ENCODE results near the gene FANCM. TPM values are rescaled to one million over a fixed set of nuclear protein-coding genes. Genes with fewer than 3 reads are reported as not detected.

Gene FANCM, protein sequence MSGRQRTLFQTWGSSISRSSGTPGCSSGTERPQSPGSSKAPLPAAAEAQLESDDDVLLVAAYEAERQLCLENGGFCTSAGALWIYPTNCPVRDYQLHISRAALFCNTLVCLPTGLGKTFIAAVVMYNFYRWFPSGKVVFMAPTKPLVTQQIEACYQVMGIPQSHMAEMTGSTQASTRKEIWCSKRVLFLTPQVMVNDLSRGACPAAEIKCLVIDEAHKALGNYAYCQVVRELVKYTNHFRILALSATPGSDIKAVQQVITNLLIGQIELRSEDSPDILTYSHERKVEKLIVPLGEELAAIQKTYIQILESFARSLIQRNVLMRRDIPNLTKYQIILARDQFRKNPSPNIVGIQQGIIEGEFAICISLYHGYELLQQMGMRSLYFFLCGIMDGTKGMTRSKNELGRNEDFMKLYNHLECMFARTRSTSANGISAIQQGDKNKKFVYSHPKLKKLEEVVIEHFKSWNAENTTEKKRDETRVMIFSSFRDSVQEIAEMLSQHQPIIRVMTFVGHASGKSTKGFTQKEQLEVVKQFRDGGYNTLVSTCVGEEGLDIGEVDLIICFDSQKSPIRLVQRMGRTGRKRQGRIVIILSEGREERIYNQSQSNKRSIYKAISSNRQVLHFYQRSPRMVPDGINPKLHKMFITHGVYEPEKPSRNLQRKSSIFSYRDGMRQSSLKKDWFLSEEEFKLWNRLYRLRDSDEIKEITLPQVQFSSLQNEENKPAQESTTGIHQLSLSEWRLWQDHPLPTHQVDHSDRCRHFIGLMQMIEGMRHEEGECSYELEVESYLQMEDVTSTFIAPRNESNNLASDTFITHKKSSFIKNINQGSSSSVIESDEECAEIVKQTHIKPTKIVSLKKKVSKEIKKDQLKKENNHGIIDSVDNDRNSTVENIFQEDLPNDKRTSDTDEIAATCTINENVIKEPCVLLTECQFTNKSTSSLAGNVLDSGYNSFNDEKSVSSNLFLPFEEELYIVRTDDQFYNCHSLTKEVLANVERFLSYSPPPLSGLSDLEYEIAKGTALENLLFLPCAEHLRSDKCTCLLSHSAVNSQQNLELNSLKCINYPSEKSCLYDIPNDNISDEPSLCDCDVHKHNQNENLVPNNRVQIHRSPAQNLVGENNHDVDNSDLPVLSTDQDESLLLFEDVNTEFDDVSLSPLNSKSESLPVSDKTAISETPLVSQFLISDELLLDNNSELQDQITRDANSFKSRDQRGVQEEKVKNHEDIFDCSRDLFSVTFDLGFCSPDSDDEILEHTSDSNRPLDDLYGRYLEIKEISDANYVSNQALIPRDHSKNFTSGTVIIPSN (N-terminal part only)
- polyA plus RNA-seq (2013), result 9.1 TPM

DNA sequence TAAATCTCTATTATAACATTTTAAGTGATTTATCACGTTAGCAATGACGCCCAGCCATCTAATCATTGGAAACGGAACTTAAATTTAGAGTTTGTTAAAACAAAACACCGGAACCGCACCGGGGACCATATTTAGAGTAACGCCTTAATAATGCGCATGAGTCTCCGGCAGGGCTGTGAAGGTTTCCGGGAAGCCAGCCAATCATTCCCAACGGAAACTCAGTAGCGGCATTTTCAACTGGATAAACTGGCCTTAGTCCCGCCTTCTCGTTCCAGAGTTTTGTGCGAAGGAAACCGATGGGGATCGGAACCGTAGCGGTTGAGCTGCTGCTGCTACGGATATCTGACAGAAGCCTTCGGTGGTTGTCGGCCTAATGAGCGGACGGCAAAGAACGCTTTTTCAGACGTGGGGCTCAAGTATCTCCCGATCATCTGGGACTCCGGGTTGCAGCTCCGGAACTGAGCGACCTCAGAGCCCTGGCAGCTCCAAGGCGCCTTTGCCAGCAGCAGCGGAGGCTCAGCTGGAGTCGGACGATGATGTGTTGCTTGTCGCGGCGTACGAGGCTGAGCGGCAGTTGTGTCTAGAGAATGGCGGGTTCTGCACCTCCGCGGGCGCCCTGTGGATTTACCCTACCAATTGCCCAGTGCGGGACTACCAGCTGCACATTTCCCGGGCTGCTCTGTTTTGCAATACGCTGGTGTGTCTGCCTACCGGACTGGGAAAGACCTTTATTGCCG is at the start of gene FANCM:
TSS of gene FANCM (plus strand) at position 272 of the 737 bp plus-strand sequence. CDS start at position 374, 102 bp downstream.
- peak within 1 kb of the TSS; percentile 74 to 94 for H3K27ac ChIP-seq (ENCODE audit: insufficient read depth in 1 of 2, low read depth in 1 of 2, low read length in 2 of 2, poor library complexity in 1 of 2, severe bottlenecking in 2 of 2)
- CTCF ChIA-PET, result interaction anchor here (1.1 to 1.5 kb wide), 5 partner anchors 11 to 222 kb away, joined by 3 to 5 read pairs (median 3); partner anchors contain the start of gene TOGARAM1
- peaks cover 19 to 48% (median 29%) of the 10 kb centered on the region in 4 experiments for H3K4me1 ChIP-seq (ENCODE audit: control extremely low read depth in 1 of 4, control insufficient read depth in 4 of 4, insufficient read depth in 4 of 4, low read length in 3 of 4)
- peak; percentile 98 to 99 (median 98) for DNase-seq
- POLR2A ChIA-PET, result interaction anchor here (0.7 kb wide), 1 partner anchor 118 kb away, joined by 3 read pairs; no protein-coding TSS in a partner anchor
- H3K36me3 ChIP-seq (ENCODE audit: control insufficient read depth in 4 of 4, insufficient read depth in 4 of 4, low read length in 3 of 4), result peaks cover 0 to 3% (median 2%) of the 10 kb centered on the region in 4 experiments
- H3K27me3 ChIP-seq (replicated peaks in 2 of 5; ENCODE audit: control insufficient read depth in 4 of 5, insufficient read depth in 5 of 5, low read length in 4 of 5), result no peaks in the 10 kb centered on the region
- no peaks in the 10 kb centered on the region for H3K9me3 ChIP-seq (ENCODE audit: control extremely low read depth in 1 of 5, control insufficient read depth in 4 of 5, insufficient read depth in 2 of 5, low read depth in 1 of 5, low read length in 4 of 5)
- H3K4me3 ChIP-seq (ENCODE audit: control insufficient read depth in 1 of 7, extremely low read depth in 1 of 7, insufficient read depth in 4 of 7, low read depth in 2 of 7, low read length in 6 of 7), result peak within 1 kb of the TSS; percentile 83 to 100 (median 99)
- WGBS (ENCODE audit: insufficient coverage), result under 1% methylated on average over 45 of the region's 48 CpGs

DNA sequence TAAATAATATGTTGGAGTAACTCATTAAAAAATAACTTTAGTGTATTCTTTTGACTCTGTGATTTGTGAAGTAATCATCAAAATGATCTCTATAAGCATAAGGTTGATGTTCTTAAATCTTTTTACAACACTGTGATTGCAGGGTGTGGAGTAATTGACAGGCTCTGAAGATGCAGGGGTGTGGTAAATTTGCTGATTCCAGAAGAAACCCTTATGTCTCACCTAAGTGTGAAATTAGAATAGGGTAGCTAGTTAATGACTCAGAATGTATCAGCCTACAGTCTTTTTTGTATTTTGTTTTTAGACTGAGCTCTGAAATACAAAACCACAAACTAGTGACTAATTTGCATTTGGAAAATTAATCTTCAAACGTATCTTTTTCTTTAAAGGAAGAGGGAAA is 45.9 kb upstream of the FANCM start:
- no CpG with 5 or more reads among the region's 1 CpG for WGBS (ENCODE audit: insufficient coverage)
- H3K4me1 ChIP-seq (ENCODE audit: control extremely low read depth in 1 of 4, control insufficient read depth in 4 of 4, insufficient read depth in 4 of 4, low read length in 3 of 4), result peaks cover 0 to 22% (median 7%) of the 10 kb centered on the region in 4 experiments
- peaks cover 0 to 7% (median 2%) of the 10 kb centered on the region in 4 experiments for H3K36me3 ChIP-seq (ENCODE audit: control insufficient read depth in 4 of 4, insufficient read depth in 4 of 4, low read length in 3 of 4)
- no peak overlapping the region for H3K27ac ChIP-seq (ENCODE audit: insufficient read depth in 1 of 2, low read depth in 1 of 2, low read length in 2 of 2, poor library complexity in 1 of 2, severe bottlenecking in 2 of 2)
- no peaks in the 10 kb centered on the region for H3K27me3 ChIP-seq (replicated peaks in 2 of 5; ENCODE audit: control insufficient read depth in 4 of 5, insufficient read depth in 5 of 5, low read length in 4 of 5)
- DNase-seq, result peak in 2 of 3 donors; percentile 32 to 58
- H3K4me3 ChIP-seq (ENCODE audit: control insufficient read depth in 1 of 7, extremely low read depth in 1 of 7, insufficient read depth in 4 of 7, low read depth in 2 of 7, low read length in 6 of 7), result no peak overlapping the region
- ChIA-PET POLR2A (no interaction called here), CTCF (interaction anchor here (1.3 kb wide), 1 partner anchor 176 kb away, joined by 3 read pairs; no protein-coding TSS in a partner anchor)
- no peaks in the 10 kb centered on the region for H3K9me3 ChIP-seq (ENCODE audit: control extremely low read depth in 1 of 5, control insufficient read depth in 4 of 5, insufficient read depth in 2 of 5, low read depth in 1 of 5, low read length in 4 of 5)

DNA sequence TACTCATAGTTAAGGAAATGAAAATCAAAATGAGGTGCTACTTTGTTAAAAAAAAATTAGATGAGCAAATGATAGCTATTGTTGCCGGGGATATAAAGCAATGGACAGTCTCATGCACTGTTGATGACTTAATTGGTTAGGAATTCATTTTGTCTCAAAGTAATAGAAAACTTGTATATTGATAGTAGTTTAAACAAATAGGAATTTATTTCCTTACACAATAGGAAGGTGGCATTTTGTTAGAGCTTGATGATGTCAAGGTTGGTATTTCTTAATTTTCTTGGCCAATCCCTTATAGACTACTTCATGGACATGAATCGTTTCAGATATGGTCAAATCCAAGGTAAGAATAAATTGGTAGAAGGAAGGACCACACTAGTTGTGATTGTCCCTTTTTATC is 44.0 kb upstream of the FANCM start:
- WGBS (ENCODE audit: insufficient coverage), result no CpG with 5 or more reads among the region's 2 CpGs

DNA sequence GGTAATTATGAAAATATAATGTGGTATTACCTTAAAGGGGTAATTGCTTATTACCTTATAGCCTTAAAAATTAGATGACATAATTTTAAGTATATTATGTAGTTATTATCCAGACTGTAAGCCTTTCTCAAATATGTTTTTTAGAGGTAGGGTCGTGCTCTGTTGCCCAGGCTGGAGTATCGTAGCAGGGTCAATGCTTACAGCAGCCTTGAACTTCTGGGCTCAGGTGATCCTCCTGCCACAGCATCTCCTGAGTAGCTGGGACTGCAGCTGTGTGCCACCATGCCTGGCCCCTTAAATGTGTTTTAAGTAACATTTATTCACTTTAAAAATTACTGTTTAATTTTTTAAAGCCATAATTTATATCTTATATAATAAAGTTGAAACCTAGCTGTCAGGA is 41.5 kb upstream of the FANCM start:
- peaks cover 4 to 47% (median 23%) of the 10 kb centered on the region in 4 experiments for H3K36me3 ChIP-seq (ENCODE audit: control insufficient read depth in 4 of 4, insufficient read depth in 4 of 4, low read length in 3 of 4)
- no peak for DNase-seq
- 100% methylated on average over 1 of the region's 2 CpGs for WGBS (ENCODE audit: insufficient coverage)
- ChIA-PET CTCF (interaction anchor here (0.9 to 1.4 kb wide), 3 partner anchors 10 to 158 kb away, joined by 3 to 6 read pairs (median 3); partner anchors contain the start of gene PRPF39), POLR2A (no interaction called here)
- H3K9me3 ChIP-seq (ENCODE audit: control extremely low read depth in 1 of 5, control insufficient read depth in 4 of 5, insufficient read depth in 2 of 5, low read depth in 1 of 5, low read length in 4 of 5), result no peaks in the 10 kb centered on the region
- no peaks in the 10 kb centered on the region for H3K27me3 ChIP-seq (replicated peaks in 2 of 5; ENCODE audit: control insufficient read depth in 4 of 5, insufficient read depth in 5 of 5, low read length in 4 of 5)
- peaks cover 0 to 4% (median 1%) of the 10 kb centered on the region in 4 experiments for H3K4me1 ChIP-seq (ENCODE audit: control extremely low read depth in 1 of 4, control insufficient read depth in 4 of 4, insufficient read depth in 4 of 4, low read length in 3 of 4)
- no peak overlapping the region for H3K4me3 ChIP-seq (ENCODE audit: control insufficient read depth in 1 of 7, extremely low read depth in 1 of 7, insufficient read depth in 4 of 7, low read depth in 2 of 7, low read length in 6 of 7)
- no peak overlapping the region for H3K27ac ChIP-seq (ENCODE audit: insufficient read depth in 1 of 2, low read depth in 1 of 2, low read length in 2 of 2, poor library complexity in 1 of 2, severe bottlenecking in 2 of 2)

More for the DNA sequence above, 44.0 kb upstream of the FANCM start:
- Histone ChIP-seq H3K9me3 (ENCODE audit: control extremely low read depth in 1 of 5, control insufficient read depth in 4 of 5, insufficient read depth in 2 of 5, low read depth in 1 of 5, low read length in 4 of 5) (no peaks in the 10 kb centered on the region), H3K27ac (ENCODE audit: insufficient read depth in 1 of 2, low read depth in 1 of 2, low read length in 2 of 2, poor library complexity in 1 of 2, severe bottlenecking in 2 of 2) (no peak overlapping the region), H3K4me1 (ENCODE audit: control extremely low read depth in 1 of 4, control insufficient read depth in 4 of 4, insufficient read depth in 4 of 4, low read length in 3 of 4) (peaks cover 0 to 6% (median 2%) of the 10 kb centered on the region in 4 experiments), H3K27me3 (replicated peaks in 2 of 5; ENCODE audit: control insufficient read depth in 4 of 5, insufficient read depth in 5 of 5, low read length in 4 of 5) (no peaks in the 10 kb centered on the region), H3K36me3 (ENCODE audit: control insufficient read depth in 4 of 4, insufficient read depth in 4 of 4, low read length in 3 of 4) (peaks cover 0 to 25% (median 13%) of the 10 kb centered on the region in 4 experiments), H3K4me3 (ENCODE audit: control insufficient read depth in 1 of 7, extremely low read depth in 1 of 7, insufficient read depth in 4 of 7, low read depth in 2 of 7, low read length in 6 of 7) (no peak overlapping the region)
- ChIA-PET POLR2A (interaction anchor here (1.0 kb wide), 1 partner anchor 156 kb away, joined by 3 read pairs; no protein-coding TSS in a partner anchor), CTCF (no interaction called here)
- DNase-seq, result no peak

DNA sequence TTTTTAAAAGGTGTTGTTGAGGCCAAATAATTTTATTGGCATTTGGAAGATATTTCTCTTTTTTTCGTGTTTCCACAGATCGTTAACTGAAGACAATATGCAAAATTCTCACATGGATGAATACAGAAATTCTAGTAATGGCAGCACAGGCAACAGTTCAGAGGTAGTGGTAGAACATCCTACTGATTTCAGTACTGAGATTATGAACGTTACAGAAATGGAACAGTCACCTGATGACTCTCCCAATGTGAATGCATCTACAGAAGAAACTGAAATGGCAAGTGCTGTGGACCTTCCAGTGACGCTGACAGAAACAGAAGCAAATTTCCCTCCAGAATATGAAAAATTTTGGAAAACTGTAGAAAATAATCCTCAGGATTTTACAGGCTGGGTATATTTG is 40.6 kb upstream of the FANCM start:
- peaks cover 0 to 4% (median 0%) of the 10 kb centered on the region in 4 experiments for H3K4me1 ChIP-seq (ENCODE audit: control extremely low read depth in 1 of 4, control insufficient read depth in 4 of 4, insufficient read depth in 4 of 4, low read length in 3 of 4)
- no peaks in the 10 kb centered on the region for H3K9me3 ChIP-seq (ENCODE audit: control extremely low read depth in 1 of 5, control insufficient read depth in 4 of 5, insufficient read depth in 2 of 5, low read depth in 1 of 5, low read length in 4 of 5)
- no peak overlapping the region for H3K27ac ChIP-seq (ENCODE audit: insufficient read depth in 1 of 2, low read depth in 1 of 2, low read length in 2 of 2, poor library complexity in 1 of 2, severe bottlenecking in 2 of 2)
- no peaks in the 10 kb centered on the region for H3K27me3 ChIP-seq (replicated peaks in 2 of 5; ENCODE audit: control insufficient read depth in 4 of 5, insufficient read depth in 5 of 5, low read length in 4 of 5)
- H3K4me3 ChIP-seq (ENCODE audit: control insufficient read depth in 1 of 7, extremely low read depth in 1 of 7, insufficient read depth in 4 of 7, low read depth in 2 of 7, low read length in 6 of 7), result no peak overlapping the region
- CTCF ChIA-PET, result interaction anchor here (0.7 to 1.4 kb wide), 3 partner anchors 11 to 116 kb away, joined by 3 to 6 read pairs (median 3); partner anchors contain the start of gene PRPF39
- WGBS (ENCODE audit: insufficient coverage), result 80% methylated on average over 1 of the region's 4 CpGs
- no peak for DNase-seq
- POLR2A ChIA-PET, result no interaction called here
- H3K36me3 ChIP-seq (ENCODE audit: control insufficient read depth in 4 of 4, insufficient read depth in 4 of 4, low read length in 3 of 4), result peaks cover 9 to 53% (median 27%) of the 10 kb centered on the region in 4 experiments

DNA sequence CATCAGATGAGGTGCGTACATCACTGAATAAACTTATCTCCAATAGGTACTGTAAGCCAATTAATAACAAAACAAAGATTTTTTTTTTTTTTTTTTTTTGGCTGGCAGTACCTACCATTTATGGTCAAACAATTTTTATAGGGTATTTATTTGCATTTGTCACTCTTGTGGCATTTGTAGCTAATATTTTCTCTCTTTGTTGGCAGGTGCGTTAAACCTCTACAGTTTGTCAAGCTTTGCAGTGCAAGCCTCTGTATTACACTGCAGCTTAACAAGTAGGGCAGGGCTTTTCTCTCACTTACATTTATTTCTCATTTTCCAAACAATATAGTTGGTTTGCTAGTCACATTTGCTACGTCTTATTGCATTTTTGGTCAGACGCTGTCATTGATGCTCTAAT is 39.5 kb upstream of the FANCM start:
- Histone ChIP-seq H3K4me1 (ENCODE audit: control extremely low read depth in 1 of 4, control insufficient read depth in 4 of 4, insufficient read depth in 4 of 4, low read length in 3 of 4) (peaks cover 0 to 4% (median 0%) of the 10 kb centered on the region in 4 experiments), H3K9me3 (ENCODE audit: control extremely low read depth in 1 of 5, control insufficient read depth in 4 of 5, insufficient read depth in 2 of 5, low read depth in 1 of 5, low read length in 4 of 5) (no peaks in the 10 kb centered on the region), H3K36me3 (ENCODE audit: control insufficient read depth in 4 of 4, insufficient read depth in 4 of 4, low read length in 3 of 4) (peaks cover 11 to 64% (median 34%) of the 10 kb centered on the region in 4 experiments), H3K27ac (ENCODE audit: insufficient read depth in 1 of 2, low read depth in 1 of 2, low read length in 2 of 2, poor library complexity in 1 of 2, severe bottlenecking in 2 of 2) (no peak overlapping the region), H3K27me3 (replicated peaks in 2 of 5; ENCODE audit: control insufficient read depth in 4 of 5, insufficient read depth in 5 of 5, low read length in 4 of 5) (no peaks in the 10 kb centered on the region), H3K4me3 (ENCODE audit: control insufficient read depth in 1 of 7, extremely low read depth in 1 of 7, insufficient read depth in 4 of 7, low read depth in 2 of 7, low read length in 6 of 7) (no peak overlapping the region)
- ChIA-PET POLR2A (no interaction called here), CTCF (no interaction called here)
- DNase-seq, result no peak
- WGBS (ENCODE audit: insufficient coverage), result 93% methylated on average over 2 of the region's 4 CpGs
